GM12801 (cell line): ENCODE data around the gene KIAA0319L.

Experiments used
- TF ChIP-seq, protein P1 (sequence below): IDR thresholded peaks from one replicate; pipeline ENCODE4 v1.5.1; 2011; ENCODE audit warnings: control low read depth; ENCODE audit not compliant: insufficient read length; ENCODE audit errors: extremely low read depth

Gene KIAA0319L

DNA sequence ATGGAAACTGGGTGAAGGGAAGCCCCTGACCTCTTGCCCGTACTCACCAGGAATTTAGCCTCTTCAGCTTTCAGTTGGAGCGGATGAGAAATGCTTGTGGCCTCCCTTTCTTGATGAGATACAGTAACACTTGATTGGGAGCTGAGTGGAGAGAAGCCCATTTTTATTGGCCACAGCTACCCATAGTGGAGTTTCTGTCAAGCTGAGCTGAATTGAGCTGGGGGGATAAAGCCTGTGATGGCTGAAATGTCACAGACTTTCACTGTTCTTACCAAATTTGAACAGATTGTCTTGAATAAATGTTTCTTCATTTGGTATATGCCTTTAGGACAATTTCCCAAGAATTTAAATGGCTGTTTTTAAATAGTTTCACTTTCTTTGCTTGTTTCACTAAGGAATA lies 162.8 kb downstream of the KIAA0319L start:
- TF ChIP-seq, protein P1, sequence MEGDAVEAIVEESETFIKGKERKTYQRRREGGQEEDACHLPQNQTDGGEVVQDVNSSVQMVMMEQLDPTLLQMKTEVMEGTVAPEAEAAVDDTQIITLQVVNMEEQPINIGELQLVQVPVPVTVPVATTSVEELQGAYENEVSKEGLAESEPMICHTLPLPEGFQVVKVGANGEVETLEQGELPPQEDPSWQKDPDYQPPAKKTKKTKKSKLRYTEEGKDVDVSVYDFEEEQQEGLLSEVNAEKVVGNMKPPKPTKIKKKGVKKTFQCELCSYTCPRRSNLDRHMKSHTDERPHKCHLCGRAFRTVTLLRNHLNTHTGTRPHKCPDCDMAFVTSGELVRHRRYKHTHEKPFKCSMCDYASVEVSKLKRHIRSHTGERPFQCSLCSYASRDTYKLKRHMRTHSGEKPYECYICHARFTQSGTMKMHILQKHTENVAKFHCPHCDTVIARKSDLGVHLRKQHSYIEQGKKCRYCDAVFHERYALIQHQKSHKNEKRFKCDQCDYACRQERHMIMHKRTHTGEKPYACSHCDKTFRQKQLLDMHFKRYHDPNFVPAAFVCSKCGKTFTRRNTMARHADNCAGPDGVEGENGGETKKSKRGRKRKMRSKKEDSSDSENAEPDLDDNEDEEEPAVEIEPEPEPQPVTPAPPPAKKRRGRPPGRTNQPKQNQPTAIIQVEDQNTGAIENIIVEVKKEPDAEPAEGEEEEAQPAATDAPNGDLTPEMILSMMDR = no peak

- TF ChIP-seq, protein P1 = no peak
Measured at GRCh38 chr1:35390600-35391494, 166.4 kb downstream of the KIAA0319L start.

DNA sequence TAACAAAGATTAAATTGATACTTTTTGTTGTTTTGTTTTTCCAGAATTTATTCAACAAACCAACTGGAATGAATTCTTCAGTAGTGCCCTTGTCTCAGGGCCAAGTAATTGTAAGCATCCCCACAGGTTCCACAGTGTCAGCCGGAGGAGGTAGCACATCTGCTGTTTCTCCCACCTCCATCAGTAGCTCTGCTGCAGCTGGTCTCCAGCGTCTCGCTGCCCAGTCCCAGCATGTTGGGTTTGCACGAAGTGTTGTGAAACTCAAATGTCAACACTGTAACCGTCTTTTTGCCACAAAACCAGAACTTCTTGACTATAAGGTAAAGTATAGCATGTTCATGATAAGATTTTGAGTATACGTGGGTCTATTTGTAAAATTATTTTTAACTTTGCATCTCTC lies 170.2 kb downstream of the KIAA0319L start:
- TF ChIP-seq, protein P1 = no peak

DNA sequence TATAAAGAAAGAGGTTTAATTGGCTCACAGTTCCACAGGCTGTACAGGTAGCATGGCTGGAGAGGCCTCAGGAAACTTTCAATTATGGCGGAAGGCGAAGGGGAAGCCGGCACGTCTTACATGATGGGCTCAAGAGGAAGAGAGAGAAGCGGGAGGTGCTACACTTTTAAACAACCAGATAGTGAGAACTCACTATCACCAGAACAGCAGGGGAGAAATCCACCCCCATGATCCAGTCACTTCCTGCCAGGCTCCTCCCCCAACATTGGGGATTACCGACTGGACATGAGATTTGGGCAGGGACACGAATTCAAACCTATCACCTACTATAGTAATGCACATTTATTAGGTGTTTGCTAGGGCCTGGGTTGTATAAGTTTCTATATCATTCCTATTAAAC lies 170.9 kb downstream of the KIAA0319L start:
- TF ChIP-seq, protein P1 = no peak
